ENCODE results near the gene TMEM14A.
"Not testable (repeated sequence)": the region's sequence is repeated elsewhere in the genome, so short reads cannot be mapped to it uniquely, and the experiment has no call there.

- not testable (repeated sequence) for TF ChIP-seq POLR2A, CTCF (IDR thresholded peaks at IDR 0.05)
Measured at GRCh38 chr6:52655941-52656340, 15.0 kb upstream of the TMEM14A start.

Data from testis (tissue), 2 donors.